Hepatocyte (in vitro differentiated cells): ENCODE results near the gene ZBTB7C. TPM values are rescaled to one million over a fixed set of nuclear protein-coding genes. Genes with fewer than 3 reads are reported as not detected.

Experiments used
- DNase-seq: peaks from one replicate; pipeline ENCODE4 v3.0.0-alpha.2; 2016; ENCODE audit warnings: low spot score
- H2AFZ ChIP-seq: fragments of 200-600 bp; sonication (generic); 2 replicates; pipeline ENCODE4 v1.6.0; 2016; ENCODE audit warnings: antibody characterized with exemption, mild to moderate bottlenecking
- H3K27ac ChIP-seq: fragments of 200-600 bp; sonication (generic); 2 replicates; pipeline ENCODE4 v1.5.1; 2016; ENCODE audit warnings: mild to moderate bottlenecking
- H3K27me3 ChIP-seq: fragments of 200-600 bp; sonication (generic); 2 replicates; pipeline ENCODE4 v1.6.1; 2016
- H3K36me3 ChIP-seq: fragments of 200-600 bp; sonication (generic); replicated peaks from 2 replicates; pipeline ENCODE4 v1.5.1; 2016; ENCODE audit warnings: low read depth; ENCODE audit not compliant: insufficient read depth
- H3K4me1 ChIP-seq: fragments of 200-600 bp; sonication (generic); 2 replicates; pipeline ENCODE4 v1.5.1; 2016; ENCODE audit warnings: mild to moderate bottlenecking, moderate library complexity; ENCODE audit not compliant: insufficient read depth
- H3K4me2 ChIP-seq: fragments of 200-600 bp; sonication (generic); 2 replicates; pipeline ENCODE4 v1.6.0; 2016
- H3K4me3 ChIP-seq: fragments of 200-600 bp; sonication (generic); 2 replicates; pipeline ENCODE4 v1.5.1; 2016; ENCODE audit warnings: mild to moderate bottlenecking
- H3K79me2 ChIP-seq: fragments of 200-600 bp; sonication (generic); 2 replicates; pipeline ENCODE4 v1.6.0; 2017; ENCODE audit warnings: mild to moderate bottlenecking
- H3K9me2 ChIP-seq: fragments of 200-600 bp; sonication (generic); replicated peaks from 2 replicates; pipeline ENCODE4 v1.6.0; 2017; ENCODE audit warnings: mild to moderate bottlenecking; ENCODE audit not compliant: insufficient read depth
- H3K9me3 ChIP-seq: fragments of 200-600 bp; sonication (generic); 2 replicates; pipeline ENCODE4 v1.5.1; 2016; ENCODE audit warnings: low read depth, mild to moderate bottlenecking
- H4K20me1 ChIP-seq: fragments of 200-600 bp; sonication (generic); 2 replicates; pipeline ENCODE4 v1.6.0; 2016; ENCODE audit warnings: mild to moderate bottlenecking; ENCODE audit not compliant: insufficient read depth, poor library complexity, severe bottlenecking
- EZH2 ChIP-seq: fragments of 200-600 bp; sonication (generic); IDR thresholded peaks from 2 replicates; pipeline ENCODE4 v1.6.1; 2016; ENCODE audit warnings: antibody characterized with exemption, mild to moderate bottlenecking, borderline replicate concordance
- EZH2phosphoT487 ChIP-seq: fragments of 200-600 bp; sonication (generic); IDR thresholded peaks from one replicate; pipeline ENCODE4 v1.6.1; 2018; ENCODE audit warnings: antibody characterized with exemption, mild to moderate bottlenecking, low read depth, moderate library complexity; ENCODE audit not compliant: unreplicated experiment, severe bottlenecking
- WGBS: methylation state at CpG from one replicate; pipeline ENCODE4 v1.1.6; 2016; ENCODE audit warnings: low lambda C conversion rate; ENCODE audit errors: missing lambda C conversion rate; 5-methylcytosine and 5-hydroxymethylcytosine counted together
- polyA plus RNA-seq: library from polyadenylated mRNA; unstranded; fragments of >200 nt; fragmentation: Nextera tagmentation; extraction: Ambion mirVana; gene quantifications from 2 replicates; pipeline ENCODE4 v1.2.1, GENCODE V29; 2016
- total RNA-seq: library from RNA; depleted of rRNA; stranded (reverse); fragments of >200 nt; gene quantifications from 2 replicates; pipeline ENCODE4 v1.2.3, GENCODE V29; 2014
- TF ChIP-seq, protein P1 (sequence below): fragments of 200-600 bp; sonication (generic); IDR thresholded peaks from 2 replicates; pipeline ENCODE4 v1.5.1; 2016; ENCODE audit warnings: antibody characterized with exemption, mild to moderate bottlenecking; ENCODE audit not compliant: poor library complexity

Gene ZBTB7C
- total and polyA plus RNA-seq, 2 experiments from 2014 or later, result 0.70 to 1.0 TPM

DNA sequence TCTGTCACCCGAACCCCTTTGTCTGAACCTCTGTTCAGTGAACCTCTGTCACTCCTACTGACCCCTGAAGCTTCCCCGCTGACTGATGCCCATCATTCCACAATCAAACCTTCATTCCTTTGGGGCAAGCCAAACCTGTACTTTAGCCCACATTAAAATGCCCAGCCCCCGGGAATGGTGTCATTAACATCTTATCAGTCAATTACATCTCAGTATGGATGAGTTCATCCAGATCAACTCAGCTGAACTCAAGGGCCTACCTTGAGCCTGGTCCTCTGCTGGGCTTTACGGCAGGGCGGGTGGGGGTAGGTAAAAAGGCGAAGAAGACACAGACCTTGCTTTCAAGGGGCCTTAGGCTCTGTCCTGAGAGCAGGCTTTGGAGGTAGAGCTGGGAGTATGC is 324.3 kb downstream of the ZBTB7C start:
- no peak overlapping the region for H3K27ac ChIP-seq

DNA sequence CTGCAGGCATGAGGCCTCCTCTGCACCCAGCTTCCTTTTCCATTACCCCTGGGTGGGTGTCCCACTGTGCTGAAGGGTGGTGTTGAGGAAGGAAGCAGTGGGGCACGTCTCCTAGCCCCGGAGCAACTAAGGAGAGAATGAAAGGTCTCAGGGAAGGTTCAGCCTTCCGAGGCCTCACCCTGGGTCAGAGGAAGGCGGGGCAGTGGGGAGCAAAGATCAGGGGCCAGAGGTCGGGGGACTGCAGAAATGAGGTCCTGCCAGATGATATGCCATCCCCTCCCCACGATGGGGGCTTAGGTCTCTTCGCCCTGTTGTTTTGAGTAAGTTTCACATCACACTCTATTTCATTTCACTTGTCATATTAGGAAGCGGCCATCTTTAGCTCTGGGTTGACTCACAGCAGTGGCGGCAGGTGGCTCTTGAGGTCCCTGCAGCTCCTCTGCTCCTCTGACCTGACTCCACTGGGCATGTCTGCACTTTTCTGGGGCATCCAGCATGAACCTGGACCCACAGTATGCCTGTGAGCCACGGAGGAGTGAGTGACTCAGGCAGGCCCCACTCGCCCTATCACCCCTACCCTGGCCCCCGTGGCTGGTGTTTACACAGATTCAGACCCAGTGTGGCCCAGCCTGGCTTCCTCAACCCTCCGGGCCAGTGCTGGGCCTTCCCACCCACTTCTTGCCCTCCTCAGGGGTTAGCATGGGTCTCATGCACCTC is 325.0 kb downstream of the ZBTB7C start:
- no peak overlapping the region for H3K4me2 ChIP-seq

More for the DNA sequence above, 324.3 kb downstream of the ZBTB7C start:
- Histone ChIP-seq H2AFZ (no peak overlapping the region), H3K4me3 (no peak overlapping the region), H3K9me2 (no peaks in the 10 kb centered on the region), H3K27me3 (no peaks in the 10 kb centered on the region), H3K4me1 (no peaks in the 10 kb centered on the region), H3K36me3 (no peaks in the 10 kb centered on the region), H3K9me3 (no peaks in the 10 kb centered on the region), H3K4me2 (no peak overlapping the region), H4K20me1 (no peaks in the 10 kb centered on the region), H3K79me2 (no peaks in the 10 kb centered on the region)
- no peak for TF ChIP-seq EZH2
- TF ChIP-seq, protein P1, sequence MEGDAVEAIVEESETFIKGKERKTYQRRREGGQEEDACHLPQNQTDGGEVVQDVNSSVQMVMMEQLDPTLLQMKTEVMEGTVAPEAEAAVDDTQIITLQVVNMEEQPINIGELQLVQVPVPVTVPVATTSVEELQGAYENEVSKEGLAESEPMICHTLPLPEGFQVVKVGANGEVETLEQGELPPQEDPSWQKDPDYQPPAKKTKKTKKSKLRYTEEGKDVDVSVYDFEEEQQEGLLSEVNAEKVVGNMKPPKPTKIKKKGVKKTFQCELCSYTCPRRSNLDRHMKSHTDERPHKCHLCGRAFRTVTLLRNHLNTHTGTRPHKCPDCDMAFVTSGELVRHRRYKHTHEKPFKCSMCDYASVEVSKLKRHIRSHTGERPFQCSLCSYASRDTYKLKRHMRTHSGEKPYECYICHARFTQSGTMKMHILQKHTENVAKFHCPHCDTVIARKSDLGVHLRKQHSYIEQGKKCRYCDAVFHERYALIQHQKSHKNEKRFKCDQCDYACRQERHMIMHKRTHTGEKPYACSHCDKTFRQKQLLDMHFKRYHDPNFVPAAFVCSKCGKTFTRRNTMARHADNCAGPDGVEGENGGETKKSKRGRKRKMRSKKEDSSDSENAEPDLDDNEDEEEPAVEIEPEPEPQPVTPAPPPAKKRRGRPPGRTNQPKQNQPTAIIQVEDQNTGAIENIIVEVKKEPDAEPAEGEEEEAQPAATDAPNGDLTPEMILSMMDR, result no peak
- no peak for TF ChIP-seq EZH2phosphoT487
- no peak for DNase-seq
- WGBS, result 81% methylated on average over 6 of the region's 6 CpGs

DNA sequence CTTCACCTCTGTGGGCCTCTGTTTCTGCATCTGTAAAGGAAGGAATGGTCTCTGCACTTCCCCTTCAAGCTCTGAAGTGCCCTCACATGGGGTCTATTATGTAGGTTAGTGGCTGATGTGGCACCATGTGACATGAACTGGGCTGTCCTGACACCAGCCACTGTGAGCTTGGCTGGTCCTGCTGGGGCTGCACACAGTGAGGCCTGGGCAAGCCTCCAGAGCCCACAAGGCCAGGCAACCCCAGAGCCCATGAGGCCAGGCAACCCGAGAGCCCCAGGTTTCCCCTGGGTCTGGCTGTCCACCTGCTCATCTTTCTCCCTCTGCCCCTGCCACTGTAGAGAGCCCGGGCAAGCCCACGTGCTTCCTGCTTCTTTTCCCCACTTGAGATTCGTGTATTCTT is 328.6 kb downstream of the ZBTB7C start:
- Histone ChIP-seq H2AFZ (no peak overlapping the region), H3K79me2 (no peaks in the 10 kb centered on the region), H3K36me3 (no peaks in the 10 kb centered on the region), H3K9me3 (no peaks in the 10 kb centered on the region), H3K4me1 (no peaks in the 10 kb centered on the region), H3K4me2 (no peak overlapping the region), H3K9me2 (no peaks in the 10 kb centered on the region), H3K27ac (no peak overlapping the region), H3K4me3 (no peak overlapping the region), H3K27me3 (no peaks in the 10 kb centered on the region), H4K20me1 (no peaks in the 10 kb centered on the region)
- WGBS, result 56% methylated on average over 4 of the region's 4 CpGs
- no peak for DNase-seq
- TF ChIP-seq EZH2, result no peak
- TF ChIP-seq EZH2phosphoT487, result no peak
- TF ChIP-seq, protein P1, result no peak

More for the DNA sequence above, 325.0 kb downstream of the ZBTB7C start:
- 89% methylated on average over 12 of the region's 13 CpGs for whole genome bisulfite sequencing
- DNase-seq, result no peak
- Histone ChIP-seq H3K4me1 (no peaks in the 10 kb centered on the region), H3K9me2 (no peaks in the 10 kb centered on the region), H4K20me1 (no peaks in the 10 kb centered on the region), H3K27ac (no peak overlapping the region), H2AFZ (no peak overlapping the region), H3K27me3 (no peaks in the 10 kb centered on the region), H3K79me2 (no peaks in the 10 kb centered on the region), H3K4me3 (no peak overlapping the region), H3K9me3 (no peaks in the 10 kb centered on the region), H3K36me3 (no peaks in the 10 kb centered on the region)
- TF ChIP-seq EZH2, result no peak
- TF ChIP-seq, protein P1, result no peak
- TF ChIP-seq EZH2phosphoT487, result no peak
